Testis (tissue), 3 donors: Measurements from ENCODE around the gene PRKAG2. TPM values are rescaled to one million over a fixed set of nuclear protein-coding genes. Genes with fewer than 3 reads are reported as not detected.

Experiments used
- DNase-seq: peaks from one replicate; pipeline ENCODE4 v3.0.0-alpha.2; 2019
- H3K27ac ChIP-seq, 2 donors: fragments of 200-600 bp; sonication (generic); one replicate each; pipeline ENCODE4 v1.5.1; 2019
- H3K27me3 ChIP-seq: fragments of 200-600 bp; sonication (generic); one replicate; pipeline ENCODE4 v1.5.1; 2019
- H3K36me3 ChIP-seq: fragments of 200-600 bp; sonication (generic); one replicate; pipeline ENCODE4 v1.5.1; 2017; ENCODE audit warnings: low read depth; ENCODE audit errors: missing control alignments
- H3K4me1 ChIP-seq: fragments of 200-600 bp; sonication (generic); one replicate; pipeline ENCODE4 v1.5.1; 2019
- H3K4me3 ChIP-seq, 2 donors: fragments of 200-600 bp; sonication (generic); one replicate each; pipeline ENCODE4 v1.5.1; 2017 to 2019
- H3K9me3 ChIP-seq: fragments of 200-600 bp; sonication (generic); one replicate; pipeline ENCODE4 v1.5.1; 2017
- CTCF ChIP-seq, 3 experiments: fragments of 450-650 bp in 2 of 3; fragments of 200-600 bp in 1 of 3; sonication (generic) in 1 of 3; IDR thresholded peaks; one replicate each; pipeline ENCODE4 v1.5.1; 2016 to 2019; ENCODE audit warnings: antibody characterized with exemption in 3 of 3, mild to moderate bottlenecking in 2 of 3, moderate library complexity in 1 of 3
- POLR2A ChIP-seq: fragments of 450-650 bp; IDR thresholded peaks from one replicate; pipeline ENCODE4 v1.6.1; 2017; ENCODE audit warnings: antibody characterized with exemption, mild to moderate bottlenecking, moderate library complexity
- WGBS, 2 donors: methylation state at CpG; one replicate each; pipeline ENCODE4 v1.1.5; 2018; 5-methylcytosine and 5-hydroxymethylcytosine counted together
- intact Hi-C: fragments of 100-400 bp; cut with DNase I; formaldehyde crosslinking; loops from one replicate; pipeline ENCODE4 v1.15.1; 2023; ENCODE audit warnings: low total_unique reads
- polyA plus RNA-seq: library from polyadenylated mRNA; stranded (reverse); fragments of 350-450 nt; fragmentation: Illumina TruSeq; extraction: RNeasy Lipid Tissue Mini Kit (QIAGEN cat#74804); gene quantifications from one replicate; pipeline ENCODE4 v1.2.3, GENCODE V29; 2014; ENCODE audit warnings: low read depth, low replicate concordance; ENCODE audit not compliant: insufficient read depth
- total RNA-seq, 2 donors: library from RNA; depleted of rRNA; stranded (reverse); fragments of >200 nt; gene quantifications; one replicate each; pipeline ENCODE4 v1.2.3, GENCODE V29; 2016

Gene PRKAG2
- total and polyA plus RNA-seq, 3 donors from 2014 or later, result 27.9 to 28.7 (median 28.6) TPM

DNA sequence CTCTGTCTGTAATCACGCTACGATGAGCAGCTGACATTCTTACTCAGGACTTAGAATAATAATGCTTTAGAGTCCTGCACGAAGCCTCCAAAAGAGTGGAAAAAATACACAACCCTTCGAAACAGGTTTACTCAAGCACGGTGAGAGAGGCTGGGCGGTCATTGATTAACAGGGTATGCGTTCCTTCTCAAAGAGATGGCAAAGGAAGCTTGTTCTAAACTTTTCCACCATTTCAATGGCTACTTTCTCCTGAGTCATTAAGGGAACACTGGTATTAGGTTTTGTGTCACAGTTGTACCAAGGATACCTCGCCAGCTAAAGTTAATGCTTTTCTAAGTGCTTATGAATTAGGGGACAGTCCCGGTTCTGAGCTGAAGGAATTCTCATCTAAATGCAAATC lies 215.3 kb downstream of the PRKAG2 start:
- Histone ChIP-seq H3K4me1 (no peaks in the 10 kb centered on the region), H3K27ac (no peak overlapping the region), H3K9me3 (no peaks in the 10 kb centered on the region), H3K4me3 (no peak overlapping the region), H3K27me3 (no peaks in the 10 kb centered on the region), H3K36me3 (no peaks in the 10 kb centered on the region)
- intact Hi-C loops, result no loop called here
- TF ChIP-seq CTCF (IDR thresholded peaks at IDR 0.05), result no peak
- TF ChIP-seq POLR2A, result no peak
- WGBS, 2 donors, result 95 to 97% methylated on average over 9 of the region's 9 CpGs
- DNase-seq, result no peak

GRCh38 chr7:151660141-151660540 lies 216.8 kb downstream of the PRKAG2 start:
- Histone ChIP-seq H3K9me3 (no peaks in the 10 kb centered on the region), H3K4me3 (no peak overlapping the region), H3K27me3 (no peaks in the 10 kb centered on the region), H3K27ac (no peak overlapping the region), H3K36me3 (no peaks in the 10 kb centered on the region), H3K4me1 (no peaks in the 10 kb centered on the region)
- TF ChIP-seq POLR2A, result no peak
- no peak for TF ChIP-seq CTCF (IDR thresholded peaks at IDR 0.05)
- no peak for DNase-seq
- intact Hi-C loops, result no loop called here
- WGBS, 2 donors, result 85 to 91% methylated on average over 5 of the region's 5 CpGs

DNA sequence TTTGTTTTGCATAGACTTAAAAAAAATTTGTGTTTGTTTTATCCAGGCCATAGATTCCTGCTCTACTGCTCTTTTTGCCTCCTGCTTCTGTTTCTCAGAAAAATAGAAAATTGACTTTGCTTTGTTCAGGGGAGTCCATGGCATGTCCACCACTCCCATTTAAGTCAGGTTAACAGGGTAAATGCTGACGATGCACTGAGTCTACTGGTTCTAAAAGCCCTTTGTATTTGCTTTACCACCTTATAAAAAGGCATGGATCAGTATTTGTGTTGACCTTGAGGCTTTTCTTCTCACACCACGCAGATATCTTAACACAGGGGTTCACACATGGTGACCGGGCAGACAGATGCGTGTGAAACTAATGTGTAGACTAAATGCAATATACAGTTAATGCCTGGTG lies 217.7 kb downstream of the PRKAG2 start:
- no peaks in the 10 kb centered on the region for H3K4me1 ChIP-seq
- no peak for DNase-seq
- TF ChIP-seq POLR2A (no peak), CTCF (IDR thresholded peaks at IDR 0.05) (no peak)
- H3K27ac ChIP-seq, result no peak overlapping the region
- WGBS, 2 donors, result 76 to 80% methylated on average over 4 of the region's 4 CpGs
- H3K27me3 ChIP-seq, result no peaks in the 10 kb centered on the region
- H3K4me3 ChIP-seq, result no peak overlapping the region
- no peaks in the 10 kb centered on the region for H3K36me3 ChIP-seq
- no peaks in the 10 kb centered on the region for H3K9me3 ChIP-seq
- intact Hi-C loops, result no loop called here

- H3K4me1 ChIP-seq, result no peaks in the 10 kb centered on the region
- 74 to 97% methylated on average over 1 of the region's 1 CpG for WGBS, 2 donors
- DNase-seq, result no peak
- TF ChIP-seq CTCF (IDR thresholded peaks at IDR 0.05), result no peak
- no peak overlapping the region for H3K4me3 ChIP-seq
- H3K27ac ChIP-seq, result no peak overlapping the region
- intact Hi-C loops, result no loop called here
- H3K9me3 ChIP-seq, result no peaks in the 10 kb centered on the region
- no peaks in the 10 kb centered on the region for H3K27me3 ChIP-seq
- no peaks in the 10 kb centered on the region for H3K36me3 ChIP-seq
These were observed 218.1 kb downstream of the PRKAG2 start for GRCh38 chr7:151658778-151659177.

- no peak overlapping the region for H3K27ac ChIP-seq
- no peaks in the 10 kb centered on the region for H3K27me3 ChIP-seq
- H3K4me3 ChIP-seq, result no peak overlapping the region
- no peaks in the 10 kb centered on the region for H3K9me3 ChIP-seq
- no peak for DNase-seq
- TF ChIP-seq CTCF (IDR thresholded peaks at IDR 0.05) (no peak), POLR2A (no peak)
- intact Hi-C loops, result no loop called here
- no peaks in the 10 kb centered on the region for H3K36me3 ChIP-seq
- H3K4me1 ChIP-seq, result no peaks in the 10 kb centered on the region
- 89 to 91% methylated on average over 3 of the region's 3 CpGs for WGBS, 2 donors
These were observed 219.7 kb downstream of the PRKAG2 start for GRCh38 chr7:151657173-151657572.
